ENCODE results near the gene MBTPS2. TPM values are rescaled to one million over a fixed set of nuclear protein-coding genes. Genes with fewer than 3 reads are reported as not detected.
A peak's percentile ranks its signal among the peaks of the same experiment; 100 is the strongest.

Gene MBTPS2
- total RNA-seq, 1 donor from 2014 or later = 13.5 TPM

GRCh38 chrX:21905313-21905712 is 65.9 kb downstream of the MBTPS2 start:
- no peaks in the 10 kb centered on the region for H3K27me3 Mint-ChIP-seq
- peaks cover 33% of the 10 kb centered on the region for H3K4me1 Mint-ChIP-seq (ENCODE audit: low read depth)
- no peaks in the 10 kb centered on the region for H3K9me3 Mint-ChIP-seq (ENCODE audit: low read depth)
- no peak overlapping the region for H3K4me3 Mint-ChIP-seq (ENCODE audit: low read depth)
- no peak for DNase-seq (ENCODE audit: low spot score, unreplicated experiment)
- TF ChIP-seq CTCF (IDR thresholded peaks at IDR 0.05; ENCODE audit: unreplicated experiment) = no peak
- no peaks in the 10 kb centered on the region for H3K36me3 Mint-ChIP-seq (ENCODE audit: insufficient read depth)
- peak overlapping the region; percentile 67 for H3K27ac Mint-ChIP-seq

GRCh38 chrX:21905953-21906352 is 66.5 kb downstream of the MBTPS2 start:
- Mint-ChIP-seq H3K27ac (peak overlapping the region; percentile 67), H3K4me1 (ENCODE audit: low read depth) (peaks cover 33% of the 10 kb centered on the region), H3K9me3 (ENCODE audit: low read depth) (no peaks in the 10 kb centered on the region), H3K36me3 (ENCODE audit: insufficient read depth) (no peaks in the 10 kb centered on the region), H3K27me3 (no peaks in the 10 kb centered on the region), H3K4me3 (ENCODE audit: low read depth) (no peak overlapping the region)
- TF ChIP-seq CTCF (IDR thresholded peaks at IDR 0.05; ENCODE audit: unreplicated experiment) = no peak
- DNase-seq (ENCODE audit: low spot score, unreplicated experiment) = no peak

- peak overlapping the region; percentile 8 for H3K4me3 Mint-ChIP-seq (ENCODE audit: low read depth)
- H3K27ac Mint-ChIP-seq = peak overlapping the region; percentile 83
- no peaks in the 10 kb centered on the region for H3K27me3 Mint-ChIP-seq
- no peaks in the 10 kb centered on the region for H3K36me3 Mint-ChIP-seq (ENCODE audit: insufficient read depth)
- no peak for TF ChIP-seq CTCF (IDR thresholded peaks at IDR 0.05; ENCODE audit: unreplicated experiment)
- no peak for DNase-seq (ENCODE audit: low spot score, unreplicated experiment)
- H3K9me3 Mint-ChIP-seq (ENCODE audit: low read depth) = no peaks in the 10 kb centered on the region
- peaks cover 33% of the 10 kb centered on the region for H3K4me1 Mint-ChIP-seq (ENCODE audit: low read depth)
Measured at GRCh38 chrX:21907260-21907659, 67.8 kb downstream of the MBTPS2 start.

- Mint-ChIP-seq H3K9me3 (ENCODE audit: low read depth) (no peaks in the 10 kb centered on the region), H3K27me3 (no peaks in the 10 kb centered on the region), H3K36me3 (ENCODE audit: insufficient read depth) (no peaks in the 10 kb centered on the region), H3K4me3 (ENCODE audit: low read depth) (no peak overlapping the region), H3K27ac (no peak overlapping the region), H3K4me1 (ENCODE audit: low read depth) (peaks cover 14% of the 10 kb centered on the region)
- TF ChIP-seq CTCF (IDR thresholded peaks at IDR 0.05; ENCODE audit: unreplicated experiment) = no peak
- DNase-seq (ENCODE audit: low spot score, unreplicated experiment) = no peak
Measured at GRCh38 chrX:21911481-21911880, 72.1 kb downstream of the MBTPS2 start.

- no peak for TF ChIP-seq CTCF (IDR thresholded peaks at IDR 0.05; ENCODE audit: unreplicated experiment)
- peaks cover under 1% of the 10 kb centered on the region for H3K9me3 Mint-ChIP-seq (ENCODE audit: low read depth)
- DNase-seq (ENCODE audit: low spot score, unreplicated experiment) = no peak
- peak overlapping the region; percentile 12 for H3K27ac Mint-ChIP-seq
- H3K4me1 Mint-ChIP-seq (ENCODE audit: low read depth) = peaks cover 9% of the 10 kb centered on the region
- H3K36me3 Mint-ChIP-seq (ENCODE audit: insufficient read depth) = peaks cover under 1% of the 10 kb centered on the region
- no peak overlapping the region for H3K4me3 Mint-ChIP-seq (ENCODE audit: low read depth)
- no peaks in the 10 kb centered on the region for H3K27me3 Mint-ChIP-seq
Measured at GRCh38 chrX:21912220-21912619, 72.8 kb downstream of the MBTPS2 start.

Data from progenitor cell of endocrine pancreas (in vitro differentiated cells).